ENCODE measurements around the gene ITFG1.

ITFG1 gene

GRCh38 chr16:47311738-47312505 lies 148.9 kb downstream of the ITFG1 start:
- H3K9me2 ChIP-seq (replicated peaks; ENCODE audit: control insufficient read depth, low read length) = no peaks in the 10 kb centered on the region
- no peaks in the 10 kb centered on the region for H3K79me2 ChIP-seq (ENCODE audit: control insufficient read depth, low read length)
- H3K9me3 ChIP-seq (ENCODE audit: control insufficient read depth, insufficient read depth, low read length) = no peaks in the 10 kb centered on the region
- TF ChIP-seq CTCF (IDR thresholded peaks at IDR 0.05; ENCODE audit: low read depth, low read length, poor library complexity, severe bottlenecking) (no peak), EZH2phosphoT487 (IDR thresholded peaks at IDR 0.05; ENCODE audit: borderline replicate concordance, low read length) (no peak)
- H3K4me1 ChIP-seq (ENCODE audit: control insufficient read depth, low read length) = peaks cover 61% of the 10 kb centered on the region
- no peaks in the 10 kb centered on the region for H3K27me3 ChIP-seq (ENCODE audit: control insufficient read depth, low read length)
- H3K4me3 ChIP-seq (ENCODE audit: low read length) = peak overlapping the region; percentile 61
- peak overlapping the region; percentile 63 for H3K4me2 ChIP-seq (ENCODE audit: low read length)
- peaks cover 29% of the 10 kb centered on the region; the same call in 1 of the 2 replicates for H3F3A ChIP-seq (ENCODE audit: control insufficient read depth, insufficient read depth)
- peaks cover 19% of the 10 kb centered on the region for H3K36me3 ChIP-seq (ENCODE audit: control insufficient read depth, low read length)
- no peaks in the 10 kb centered on the region for H4K20me1 ChIP-seq (ENCODE audit: control insufficient read depth, insufficient read depth, low read depth, low read length)
- H3K27ac ChIP-seq (ENCODE audit: low read depth, low read length) = peak overlapping the region; percentile 89

GRCh38 chr16:47310792-47311211 lies 150.1 kb downstream of the ITFG1 start:
- Histone ChIP-seq H3K27ac (ENCODE audit: low read depth, low read length) (peak overlapping the region; percentile 89), H3K4me1 (ENCODE audit: control insufficient read depth, low read length) (peaks cover 53% of the 10 kb centered on the region), H3K27me3 (ENCODE audit: control insufficient read depth, low read length) (no peaks in the 10 kb centered on the region), H3K4me3 (ENCODE audit: low read length) (peak overlapping the region; percentile 61), H3K9me2 (replicated peaks; ENCODE audit: control insufficient read depth, low read length) (no peaks in the 10 kb centered on the region), H3K4me2 (ENCODE audit: low read length) (peak overlapping the region; percentile 63), H3K79me2 (ENCODE audit: control insufficient read depth, low read length) (no peaks in the 10 kb centered on the region), H3K36me3 (ENCODE audit: control insufficient read depth, low read length) (peaks cover 19% of the 10 kb centered on the region), H3K9me3 (ENCODE audit: control insufficient read depth, insufficient read depth, low read length) (no peaks in the 10 kb centered on the region), H3F3A (ENCODE audit: control insufficient read depth, insufficient read depth) (peaks cover 29% of the 10 kb centered on the region; the same call in 1 of the 2 replicates), H4K20me1 (ENCODE audit: control insufficient read depth, insufficient read depth, low read depth, low read length) (no peaks in the 10 kb centered on the region)
- no peak for TF ChIP-seq CTCF (IDR thresholded peaks at IDR 0.05; ENCODE audit: low read depth, low read length, poor library complexity, severe bottlenecking)
- TF ChIP-seq EZH2phosphoT487 (IDR thresholded peaks at IDR 0.05; ENCODE audit: borderline replicate concordance, low read length) = no peak

- Histone ChIP-seq H3K27ac (ENCODE audit: low read depth, low read length) (peak overlapping the region; percentile 89), H3K4me1 (ENCODE audit: control insufficient read depth, low read length) (peaks cover 53% of the 10 kb centered on the region), H3K4me2 (ENCODE audit: low read length) (peak overlapping the region; percentile 63), H3K36me3 (ENCODE audit: control insufficient read depth, low read length) (peaks cover 19% of the 10 kb centered on the region), H3K9me3 (ENCODE audit: control insufficient read depth, insufficient read depth, low read length) (no peaks in the 10 kb centered on the region), H3K9me2 (replicated peaks; ENCODE audit: control insufficient read depth, low read length) (no peaks in the 10 kb centered on the region), H3K27me3 (ENCODE audit: control insufficient read depth, low read length) (no peaks in the 10 kb centered on the region), H3K4me3 (ENCODE audit: low read length) (peak overlapping the region; percentile 61), H3K79me2 (ENCODE audit: control insufficient read depth, low read length) (no peaks in the 10 kb centered on the region), H3F3A (ENCODE audit: control insufficient read depth, insufficient read depth) (peaks cover 26% of the 10 kb centered on the region; the same call in 1 of the 2 replicates), H4K20me1 (ENCODE audit: control insufficient read depth, insufficient read depth, low read depth, low read length) (no peaks in the 10 kb centered on the region)
- TF ChIP-seq CTCF (IDR thresholded peaks at IDR 0.05; ENCODE audit: low read depth, low read length, poor library complexity, severe bottlenecking) (no peak), EZH2phosphoT487 (IDR thresholded peaks at IDR 0.05; ENCODE audit: borderline replicate concordance, low read length) (no peak)
Measured at GRCh38 chr16:47309581-47310312, 151.1 kb downstream of the ITFG1 start.
